Astrocyte (in vitro differentiated cells and primary cell): Measurements from ENCODE around the gene CNOT6L. TPM values are rescaled to one million over a fixed set of nuclear protein-coding genes. Genes with fewer than 3 reads are reported as not detected.

ENCODE experiments used
- DNase-seq: peaks from one replicate; pipeline ENCODE4 v3.0.0-alpha.2; 2010; ENCODE audit warnings: low read depth
- FAIRE-seq: peaks from 2 replicates; lab custom pipeline; 2011; peaks lifted over from hg19 to GRCh38; lab: Jason Lieb, UNC
- H2AFZ ChIP-seq: 2 replicates; pipeline ENCODE4 v1.6.0; 2012; ENCODE audit warnings: low read depth, low read length, inconsistent platforms
- H3K27ac ChIP-seq: 2 replicates; pipeline ENCODE4 v1.5.1; 2011; ENCODE audit warnings: low read depth, low read length, inconsistent platforms
- H3K27me3 ChIP-seq: 2 replicates; pipeline ENCODE4 v1.6.0; 2011; ENCODE audit warnings: low read length, inconsistent platforms; ENCODE audit not compliant: insufficient read depth
- H3K36me3 ChIP-seq: 2 replicates; pipeline ENCODE4 v1.5.1; 2011; ENCODE audit warnings: low read length, inconsistent platforms; ENCODE audit not compliant: insufficient read depth
- H3K4me1 ChIP-seq: 2 replicates; pipeline ENCODE4 v1.5.1; 2011; ENCODE audit warnings: low read length, inconsistent platforms; ENCODE audit not compliant: insufficient read depth
- H3K4me2 ChIP-seq: 2 replicates; pipeline ENCODE4 v1.6.0; 2012; ENCODE audit warnings: low read length, inconsistent platforms
- H3K4me3 ChIP-seq: 2 replicates; pipeline ENCODE4 v1.5.1; 2011; ENCODE audit warnings: low read depth, mild to moderate bottlenecking, low read length, inconsistent platforms; ENCODE audit not compliant: insufficient read depth
- H3K79me2 ChIP-seq: 2 replicates; pipeline ENCODE4 v1.6.0; 2012; ENCODE audit warnings: mild to moderate bottlenecking, low read length, inconsistent platforms; ENCODE audit not compliant: insufficient read depth
- H3K9ac ChIP-seq: 2 replicates; pipeline ENCODE4 v1.6.0; 2012; ENCODE audit warnings: mild to moderate bottlenecking, low read length, inconsistent platforms
- H3K9me3 ChIP-seq: 2 replicates; pipeline ENCODE4 v1.5.1; 2012; ENCODE audit warnings: low read depth, mild to moderate bottlenecking, low read length, inconsistent platforms; ENCODE audit not compliant: insufficient read depth
- H4K20me1 ChIP-seq: 2 replicates; pipeline ENCODE4 v1.6.0; 2012; ENCODE audit warnings: low read length, inconsistent platforms; ENCODE audit not compliant: insufficient read depth
- H3K27ac Mint-ChIP-seq: one replicate; pipeline ENCODE4 v1.8.0; 2021; ENCODE audit warnings: mild to moderate bottlenecking, mixed read lengths; ENCODE audit not compliant: unreplicated experiment
- H3K27me3 Mint-ChIP-seq: one replicate; pipeline ENCODE4 v1.8.0; 2021; ENCODE audit warnings: low read depth, mixed read lengths; ENCODE audit not compliant: unreplicated experiment
- H3K36me3 Mint-ChIP-seq: one replicate; pipeline ENCODE4 v1.8.0; 2021; ENCODE audit warnings: low read depth, mixed read lengths; ENCODE audit not compliant: unreplicated experiment
- H3K4me1 Mint-ChIP-seq: one replicate; pipeline ENCODE4 v1.8.0; 2021; ENCODE audit warnings: low read depth, mixed read lengths; ENCODE audit not compliant: unreplicated experiment
- H3K4me3 Mint-ChIP-seq: one replicate; pipeline ENCODE4 v1.8.0; 2021; ENCODE audit warnings: mild to moderate bottlenecking, moderate library complexity, mixed read lengths; ENCODE audit not compliant: unreplicated experiment
- H3K9me3 Mint-ChIP-seq: one replicate; pipeline ENCODE4 v1.8.0; 2021; ENCODE audit warnings: mild to moderate bottlenecking, mixed read lengths; ENCODE audit not compliant: unreplicated experiment
- EZH2 ChIP-seq: IDR thresholded peaks from 2 replicates; pipeline ENCODE4 v1.6.1; 2012; ENCODE audit warnings: mild to moderate bottlenecking, low read length, inconsistent platforms; ENCODE audit not compliant: insufficient read depth
- total RNA-seq: library from RNA; stranded (reverse); gene quantifications from 2 replicates; pipeline ENCODE4 v1.2.1, GENCODE V29; 2021
- TF ChIP-seq, protein P1 (sequence below): IDR thresholded peaks from 2 replicates; pipeline ENCODE4 v1.5.1; 2011; ENCODE audit warnings: low read depth, mild to moderate bottlenecking, inconsistent platforms, low read length, moderate library complexity; ENCODE audit not compliant: insufficient read depth

Gene CNOT6L
- total RNA-seq, 1 donor from 2014 or later: 34.0 TPM

DNA sequence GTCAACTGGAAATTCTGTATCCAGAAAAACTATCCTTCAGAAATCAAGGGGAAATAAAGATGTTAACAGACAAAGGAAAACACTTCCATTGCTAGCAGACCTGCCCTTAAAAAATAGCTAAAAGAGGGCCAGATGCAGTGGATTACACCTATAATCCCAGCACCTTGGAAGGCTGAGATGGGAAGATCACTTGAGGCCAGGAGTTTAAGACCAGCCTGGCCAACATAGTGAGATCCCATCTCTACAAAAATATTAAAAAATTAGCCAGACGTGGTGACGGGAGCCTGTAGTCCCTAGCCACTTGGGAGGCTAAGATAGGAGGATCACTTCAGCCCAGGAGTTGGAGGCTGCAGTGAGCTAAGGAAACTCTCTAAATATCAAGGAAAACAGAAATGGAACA lies 67.4 kb downstream of the CNOT6L start:
- Histone ChIP-seq H3K9ac (no peak overlapping the region), H4K20me1 (no peaks in the 10 kb centered on the region), H3K79me2 (no peaks in the 10 kb centered on the region), H3K27ac (no peak overlapping the region), H3K4me1 (no peaks in the 10 kb centered on the region), H3K27me3 (no peaks in the 10 kb centered on the region), H3K4me2 (no peak overlapping the region), H2AFZ (no peak overlapping the region), H3K36me3 (no peaks in the 10 kb centered on the region), H3K9me3 (no peaks in the 10 kb centered on the region), H3K4me3 (no peak overlapping the region)
- no peak overlapping the region for H3K27ac Mint-ChIP-seq
- H3K9me3 Mint-ChIP-seq: no peaks in the 10 kb centered on the region
- H3K36me3 Mint-ChIP-seq: peaks cover 8% of the 10 kb centered on the region
- DNase-seq: no peak
- no peaks in the 10 kb centered on the region for H3K27me3 Mint-ChIP-seq
- no peak overlapping the region for H3K4me3 Mint-ChIP-seq
- FAIRE-seq: no peak
- no peaks in the 10 kb centered on the region for H3K4me1 Mint-ChIP-seq
- TF ChIP-seq EZH2: no peak
- TF ChIP-seq, protein P1, sequence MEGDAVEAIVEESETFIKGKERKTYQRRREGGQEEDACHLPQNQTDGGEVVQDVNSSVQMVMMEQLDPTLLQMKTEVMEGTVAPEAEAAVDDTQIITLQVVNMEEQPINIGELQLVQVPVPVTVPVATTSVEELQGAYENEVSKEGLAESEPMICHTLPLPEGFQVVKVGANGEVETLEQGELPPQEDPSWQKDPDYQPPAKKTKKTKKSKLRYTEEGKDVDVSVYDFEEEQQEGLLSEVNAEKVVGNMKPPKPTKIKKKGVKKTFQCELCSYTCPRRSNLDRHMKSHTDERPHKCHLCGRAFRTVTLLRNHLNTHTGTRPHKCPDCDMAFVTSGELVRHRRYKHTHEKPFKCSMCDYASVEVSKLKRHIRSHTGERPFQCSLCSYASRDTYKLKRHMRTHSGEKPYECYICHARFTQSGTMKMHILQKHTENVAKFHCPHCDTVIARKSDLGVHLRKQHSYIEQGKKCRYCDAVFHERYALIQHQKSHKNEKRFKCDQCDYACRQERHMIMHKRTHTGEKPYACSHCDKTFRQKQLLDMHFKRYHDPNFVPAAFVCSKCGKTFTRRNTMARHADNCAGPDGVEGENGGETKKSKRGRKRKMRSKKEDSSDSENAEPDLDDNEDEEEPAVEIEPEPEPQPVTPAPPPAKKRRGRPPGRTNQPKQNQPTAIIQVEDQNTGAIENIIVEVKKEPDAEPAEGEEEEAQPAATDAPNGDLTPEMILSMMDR: no peak

DNA sequence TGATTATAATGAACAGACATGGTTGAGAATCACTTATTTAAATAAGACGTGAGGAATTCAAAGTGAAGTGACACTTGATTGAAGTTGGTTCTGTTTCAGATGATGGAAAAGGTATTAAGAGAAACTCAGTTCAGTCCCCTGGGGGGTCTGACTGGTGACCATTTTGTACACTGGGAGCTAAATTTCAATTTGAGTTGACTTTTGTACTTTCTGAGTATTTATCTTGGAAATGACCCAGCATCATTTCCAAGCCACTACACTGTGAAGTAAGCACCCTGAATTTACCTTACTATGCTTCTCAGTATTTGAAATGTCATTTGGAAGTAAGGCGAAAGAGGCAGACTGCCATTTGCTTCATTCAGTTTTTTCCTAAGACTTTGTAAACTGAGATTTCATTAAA lies 73.4 kb downstream of the CNOT6L start:
- Mint-ChIP-seq H3K36me3 (peaks cover 2% of the 10 kb centered on the region), H3K4me3 (no peak overlapping the region), H3K27ac (no peak overlapping the region), H3K9me3 (no peaks in the 10 kb centered on the region), H3K27me3 (no peaks in the 10 kb centered on the region), H3K4me1 (no peaks in the 10 kb centered on the region)
- Histone ChIP-seq H3K4me3 (no peak overlapping the region), H3K9me3 (no peaks in the 10 kb centered on the region), H3K9ac (no peak overlapping the region), H3K27me3 (no peaks in the 10 kb centered on the region), H3K4me1 (no peaks in the 10 kb centered on the region), H3K27ac (no peak overlapping the region), H4K20me1 (no peaks in the 10 kb centered on the region), H3K36me3 (no peaks in the 10 kb centered on the region), H2AFZ (no peak overlapping the region), H3K4me2 (no peak overlapping the region), H3K79me2 (no peaks in the 10 kb centered on the region)
- DNase-seq (no peak), FAIRE-seq (no peak)
- TF ChIP-seq, protein P1: no peak
- no peak for TF ChIP-seq EZH2

DNA sequence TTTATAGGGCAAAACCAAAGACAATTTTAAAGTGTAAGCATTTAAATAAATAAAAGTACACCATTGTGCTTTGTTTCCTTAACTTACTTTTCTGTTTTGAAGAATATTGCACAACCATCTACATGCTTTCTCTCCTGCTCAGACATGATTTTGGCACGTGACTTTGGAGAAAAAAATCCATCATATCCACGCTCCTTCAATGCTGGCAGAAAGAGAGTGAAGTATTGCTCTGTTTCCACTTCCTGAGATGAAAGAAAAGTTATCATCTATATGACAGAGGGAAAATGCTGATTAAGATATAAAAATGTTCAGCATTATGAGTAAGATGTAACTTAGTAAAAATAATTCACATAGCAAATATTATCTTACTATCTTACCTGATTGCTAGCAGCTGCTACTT lies 77.1 kb downstream of the CNOT6L start:
- DNase-seq: no peak
- Histone ChIP-seq H3K4me3 (no peak overlapping the region), H3K9me3 (no peaks in the 10 kb centered on the region), H3K4me1 (no peaks in the 10 kb centered on the region), H3K9ac (no peak overlapping the region), H3K4me2 (no peak overlapping the region), H2AFZ (no peak overlapping the region), H3K27ac (no peak overlapping the region), H3K27me3 (no peaks in the 10 kb centered on the region), H3K36me3 (no peaks in the 10 kb centered on the region), H4K20me1 (no peaks in the 10 kb centered on the region), H3K79me2 (no peaks in the 10 kb centered on the region)
- H3K4me1 Mint-ChIP-seq: no peaks in the 10 kb centered on the region
- no peaks in the 10 kb centered on the region for H3K9me3 Mint-ChIP-seq
- TF ChIP-seq EZH2: no peak
- TF ChIP-seq, protein P1: no peak
- no peaks in the 10 kb centered on the region for H3K36me3 Mint-ChIP-seq
- no peaks in the 10 kb centered on the region for H3K27me3 Mint-ChIP-seq
- H3K4me3 Mint-ChIP-seq: no peak overlapping the region
- no peak overlapping the region for H3K27ac Mint-ChIP-seq
- FAIRE-seq: no peak
